Activated naive CD8-positive, alpha-beta T cell treated with anti-CD3 and anti-CD28 coated beads for 36 hours (primary cell): Measurements from ENCODE around the gene SLC39A11. TPM values are rescaled to one million over a fixed set of nuclear protein-coding genes. Genes with fewer than 3 reads are reported as not detected.
"Not testable (repeated sequence)": the region's sequence is repeated elsewhere in the genome, so short reads cannot be mapped to it uniquely, and the experiment has no call there.

Source experiments
- DNase-seq: peaks from one replicate; pipeline ENCODE4 v3.0.0; 2021
- H3K27ac Mint-ChIP-seq: one replicate; pipeline ENCODE4 v1.8.0; 2022; ENCODE audit warnings: mild to moderate bottlenecking, moderate library complexity, mixed read lengths
- H3K27me3 Mint-ChIP-seq: one replicate; pipeline ENCODE4 v1.8.0; 2022; ENCODE audit warnings: mild to moderate bottlenecking, mixed read lengths
- H3K36me3 Mint-ChIP-seq: one replicate; pipeline ENCODE4 v1.8.0; 2021; ENCODE audit warnings: mild to moderate bottlenecking, mixed read lengths
- H3K4me1 Mint-ChIP-seq: one replicate; pipeline ENCODE4 v1.8.0; 2021; ENCODE audit warnings: mixed read lengths
- H3K4me3 Mint-ChIP-seq: one replicate; pipeline ENCODE4 v1.8.0; 2022; ENCODE audit warnings: mild to moderate bottlenecking, moderate library complexity, mixed read lengths
- H3K9me3 Mint-ChIP-seq: one replicate; pipeline ENCODE4 v1.8.0; 2022; ENCODE audit warnings: mixed read lengths
- total RNA-seq, 2 experiments: library from RNA; stranded (reverse); gene quantifications; one replicate each; pipeline ENCODE4 v1.2.3, GENCODE V29; 2021

Gene SLC39A11
- total RNA-seq, 2 experiments from 2014 or later, result 15.3 to 15.4 TPM

GRCh38 chr17:72915625-72916081 is 176.8 kb downstream of the SLC39A11 start:
- DNase-seq, result no peak
- Mint-ChIP-seq H3K36me3 (peaks cover 3% of the 10 kb centered on the region), H3K4me3 (no peak overlapping the region), H3K27ac (no peak overlapping the region), H3K9me3 (no peaks in the 10 kb centered on the region), H3K4me1 (no peaks in the 10 kb centered on the region), H3K27me3 (no peaks in the 10 kb centered on the region)

- Mint-ChIP-seq H3K4me1 (no peaks in the 10 kb centered on the region), H3K27me3 (no peaks in the 10 kb centered on the region), H3K9me3 (no peaks in the 10 kb centered on the region), H3K27ac (no peak overlapping the region), H3K36me3 (peaks cover 3% of the 10 kb centered on the region), H3K4me3 (no peak overlapping the region)
- no peak for DNase-seq
These were observed 179.3 kb downstream of the SLC39A11 start for GRCh38 chr17:72913142-72913682.

- Mint-ChIP-seq H3K9me3 (no peaks in the 10 kb centered on the region), H3K27me3 (no peaks in the 10 kb centered on the region), H3K36me3 (no peaks in the 10 kb centered on the region), H3K4me3 (no peak overlapping the region), H3K4me1 (no peaks in the 10 kb centered on the region), H3K27ac (no peak overlapping the region)
- DNase-seq, result no peak
These were observed 186.2 kb downstream of the SLC39A11 start for GRCh38 chr17:72906306-72906705.

GRCh38 chr17:72903522-72903921 is 189.0 kb downstream of the SLC39A11 start:
- no peak for DNase-seq
- Mint-ChIP-seq H3K27ac (no peak overlapping the region), H3K27me3 (no peaks in the 10 kb centered on the region), H3K4me1 (no peaks in the 10 kb centered on the region), H3K4me3 (no peak overlapping the region), H3K9me3 (no peaks in the 10 kb centered on the region), H3K36me3 (peaks cover 4% of the 10 kb centered on the region)

- no peaks in the 10 kb centered on the region for H3K27me3 Mint-ChIP-seq
- no peak overlapping the region for H3K4me3 Mint-ChIP-seq
- peaks cover 5% of the 10 kb centered on the region for H3K36me3 Mint-ChIP-seq
- H3K4me1 Mint-ChIP-seq, result no peaks in the 10 kb centered on the region
- DNase-seq, result no peak
- no peaks in the 10 kb centered on the region for H3K9me3 Mint-ChIP-seq
- no peak overlapping the region for H3K27ac Mint-ChIP-seq
These were observed 190.8 kb downstream of the SLC39A11 start for GRCh38 chr17:72901657-72902056.

GRCh38 chr17:72901083-72901482 is 191.4 kb downstream of the SLC39A11 start:
- no peak overlapping the region for H3K4me3 Mint-ChIP-seq
- H3K27ac Mint-ChIP-seq, result no peak overlapping the region
- peaks cover 5% of the 10 kb centered on the region for H3K36me3 Mint-ChIP-seq
- H3K4me1 Mint-ChIP-seq, result no peaks in the 10 kb centered on the region
- DNase-seq, result no peak
- H3K27me3 Mint-ChIP-seq, result no peaks in the 10 kb centered on the region
- H3K9me3 Mint-ChIP-seq, result no peaks in the 10 kb centered on the region

- no peak overlapping the region for H3K4me3 Mint-ChIP-seq
- H3K4me1 Mint-ChIP-seq, result no peaks in the 10 kb centered on the region
These were observed 191.9 kb downstream of the SLC39A11 start for GRCh38 chr17:72900654-72900971.

GRCh38 chr17:72898725-72899124 is 193.8 kb downstream of the SLC39A11 start:
- Mint-ChIP-seq H3K4me3 (no peak overlapping the region), H3K9me3 (no peaks in the 10 kb centered on the region), H3K4me1 (no peaks in the 10 kb centered on the region), H3K27me3 (no peaks in the 10 kb centered on the region), H3K36me3 (peaks cover 9% of the 10 kb centered on the region), H3K27ac (no peak overlapping the region)
- no peak for DNase-seq

More at GRCh38 chr17:72900654-72900971, 191.9 kb downstream of the SLC39A11 start:
- Mint-ChIP-seq H3K9me3 (no peaks in the 10 kb centered on the region), H3K27ac (no peak overlapping the region), H3K27me3 (no peaks in the 10 kb centered on the region), H3K36me3 (peaks cover 5% of the 10 kb centered on the region)
- no peak for DNase-seq

- not testable (repeated sequence) for DNase-seq, H3K9me3 Mint-ChIP-seq, H3K4me3 Mint-ChIP-seq, H3K27ac Mint-ChIP-seq, H3K27me3 Mint-ChIP-seq, H3K4me1 Mint-ChIP-seq
- peaks cover 14% of the 10 kb centered on the region for H3K36me3 Mint-ChIP-seq
These were observed 196.2 kb downstream of the SLC39A11 start for GRCh38 chr17:72896288-72896687.

GRCh38 chr17:72891627-72892026 is 200.9 kb downstream of the SLC39A11 start:
- Mint-ChIP-seq H3K4me3 (no peak overlapping the region), H3K9me3 (peaks cover 1% of the 10 kb centered on the region), H3K36me3 (peaks cover 36% of the 10 kb centered on the region), H3K27ac (no peak overlapping the region), H3K4me1 (peaks cover 8% of the 10 kb centered on the region), H3K27me3 (no peaks in the 10 kb centered on the region)
- DNase-seq, result no peak

GRCh38 chr17:72890711-72891110 is 201.8 kb downstream of the SLC39A11 start:
- no peak for DNase-seq
- no peak overlapping the region for H3K27ac Mint-ChIP-seq

GRCh38 chr17:72887917-72888316 is 204.6 kb downstream of the SLC39A11 start:
- peaks cover 1% of the 10 kb centered on the region for H3K9me3 Mint-ChIP-seq
- DNase-seq, result no peak
- peaks cover 8% of the 10 kb centered on the region for H3K4me1 Mint-ChIP-seq
- H3K27ac Mint-ChIP-seq, result no peak overlapping the region
- H3K4me3 Mint-ChIP-seq, result no peak overlapping the region
- H3K27me3 Mint-ChIP-seq, result no peaks in the 10 kb centered on the region
- H3K36me3 Mint-ChIP-seq, result peaks cover 53% of the 10 kb centered on the region

More at GRCh38 chr17:72890711-72891110, 201.8 kb downstream of the SLC39A11 start:
- no peak overlapping the region for H3K4me3 Mint-ChIP-seq
- peaks cover 8% of the 10 kb centered on the region for H3K4me1 Mint-ChIP-seq
- H3K36me3 Mint-ChIP-seq, result peaks cover 45% of the 10 kb centered on the region
- peaks cover 1% of the 10 kb centered on the region for H3K9me3 Mint-ChIP-seq
- no peaks in the 10 kb centered on the region for H3K27me3 Mint-ChIP-seq

- no peak for DNase-seq
- Mint-ChIP-seq H3K9me3 (peaks cover 3% of the 10 kb centered on the region), H3K27ac (no peak overlapping the region), H3K36me3 (peaks cover 56% of the 10 kb centered on the region), H3K4me1 (peaks cover 8% of the 10 kb centered on the region), H3K27me3 (no peaks in the 10 kb centered on the region), H3K4me3 (no peak overlapping the region)
These were observed 205.2 kb downstream of the SLC39A11 start for GRCh38 chr17:72887322-72887721.

- no peaks in the 10 kb centered on the region for H3K27me3 Mint-ChIP-seq
- peaks cover 7% of the 10 kb centered on the region for H3K9me3 Mint-ChIP-seq
- no peak overlapping the region for H3K4me3 Mint-ChIP-seq
- no peak overlapping the region for H3K27ac Mint-ChIP-seq
- peaks cover 62% of the 10 kb centered on the region for H3K36me3 Mint-ChIP-seq
- peaks cover 8% of the 10 kb centered on the region for H3K4me1 Mint-ChIP-seq
- DNase-seq, result no peak
These were observed 205.9 kb downstream of the SLC39A11 start for GRCh38 chr17:72886622-72887021.

GRCh38 chr17:72884066-72884465 is 208.4 kb downstream of the SLC39A11 start:
- H3K9me3 Mint-ChIP-seq, result peaks cover 21% of the 10 kb centered on the region
- H3K4me1 Mint-ChIP-seq, result no peaks in the 10 kb centered on the region
- H3K27me3 Mint-ChIP-seq, result no peaks in the 10 kb centered on the region
- no peak for DNase-seq
- H3K36me3 Mint-ChIP-seq, result peaks cover 68% of the 10 kb centered on the region
- H3K4me3 Mint-ChIP-seq, result no peak overlapping the region
- no peak overlapping the region for H3K27ac Mint-ChIP-seq

- peaks cover 65% of the 10 kb centered on the region for H3K36me3 Mint-ChIP-seq
- no peak for DNase-seq
- H3K27ac Mint-ChIP-seq, result no peak overlapping the region
- no peak overlapping the region for H3K4me3 Mint-ChIP-seq
- H3K27me3 Mint-ChIP-seq, result no peaks in the 10 kb centered on the region
- no peaks in the 10 kb centered on the region for H3K4me1 Mint-ChIP-seq
- peaks cover 25% of the 10 kb centered on the region for H3K9me3 Mint-ChIP-seq
These were observed 209.1 kb downstream of the SLC39A11 start for GRCh38 chr17:72883351-72883750.
